ENCODE data around the gene S100A7.
"Not testable (repeated sequence)": the region's sequence is repeated elsewhere in the genome, so short reads cannot be mapped to it uniquely, and the experiment has no call there.

Gene S100A7

GRCh38 chr1:153478047-153478691, 17.7 kb upstream of the S100A7 start:
- DNase-seq (ENCODE audit: low read depth in 2 of 2, low spot score in 1 of 2), result no peak

GRCh38 chr1:153476491-153477093, 16.1 kb upstream of the S100A7 start:
- no peak for DNase-seq (ENCODE audit: low read depth in 2 of 2, low spot score in 1 of 2)

GRCh38 chr1:153475282-153475681, 14.8 kb upstream of the S100A7 start:
- DNase-seq (ENCODE audit: low read depth in 2 of 2, low spot score in 1 of 2), result no peak

GRCh38 chr1:153474347-153474746, 13.9 kb upstream of the S100A7 start:
- DNase-seq (ENCODE audit: low read depth in 2 of 2, low spot score in 1 of 2), result no peak

- no peak for DNase-seq (ENCODE audit: low read depth in 2 of 2, low spot score in 1 of 2)
Measured at GRCh38 chr1:153470707-153471106, 10.3 kb upstream of the S100A7 start.

- DNase-seq (ENCODE audit: low read depth in 2 of 2, low spot score in 1 of 2), result no peak
Measured at GRCh38 chr1:153466908-153467307, 6.5 kb upstream of the S100A7 start.

GRCh38 chr1:153465811-153466636, 5.6 kb upstream of the S100A7 start:
- DNase-seq (ENCODE audit: low read depth in 2 of 2, low spot score in 1 of 2), result peak; percentile 1 to 34

- not testable (repeated sequence) for DNase-seq (ENCODE audit: low read depth in 2 of 2, low spot score in 1 of 2)
Measured at GRCh38 chr1:153462741-153463140, 2.3 kb upstream of the S100A7 start.

GRCh38 chr1:153459655-153460054, 796 bp downstream of the S100A7 start:
- no peak for DNase-seq (ENCODE audit: low read depth in 2 of 2, low spot score in 1 of 2)

- DNase-seq (ENCODE audit: low read depth in 2 of 2, low spot score in 1 of 2), result no peak
Measured at GRCh38 chr1:153456396-153456795, 4.1 kb downstream of the S100A7 start.

- DNase-seq (ENCODE audit: low read depth in 2 of 2, low spot score in 1 of 2), result not testable (repeated sequence)
Measured at GRCh38 chr1:153448851-153449250, 11.6 kb downstream of the S100A7 start.

GRCh38 chr1:153447498-153448170, 12.8 kb downstream of the S100A7 start:
- no peak for DNase-seq (ENCODE audit: low read depth in 2 of 2, low spot score in 1 of 2)

GRCh38 chr1:153444078-153444477, 16.4 kb downstream of the S100A7 start:
- no peak for DNase-seq (ENCODE audit: low read depth in 2 of 2, low spot score in 1 of 2)

- no peak for DNase-seq (ENCODE audit: low read depth in 2 of 2, low spot score in 1 of 2)
Measured at GRCh38 chr1:153443486-153443885, 17.0 kb downstream of the S100A7 start.

- no peak for DNase-seq (ENCODE audit: low read depth in 2 of 2, low spot score in 1 of 2)
Measured at GRCh38 chr1:153441238-153441755, 19.2 kb downstream of the S100A7 start.

- DNase-seq (ENCODE audit: low read depth in 2 of 2, low spot score in 1 of 2), result no peak
Measured at GRCh38 chr1:153439273-153439672, 21.2 kb downstream of the S100A7 start.

GRCh38 chr1:153438599-153438998, 21.9 kb downstream of the S100A7 start:
- no peak for DNase-seq (ENCODE audit: low read depth in 2 of 2, low spot score in 1 of 2)

- DNase-seq (ENCODE audit: low read depth in 2 of 2, low spot score in 1 of 2), result no peak
Measured at GRCh38 chr1:153437236-153437635, 23.2 kb downstream of the S100A7 start.

GRCh38 chr1:153434746-153435455, 25.6 kb downstream of the S100A7 start:
- DNase-seq (ENCODE audit: low read depth in 2 of 2, low spot score in 1 of 2), result no peak

- no peak for DNase-seq (ENCODE audit: low read depth in 2 of 2, low spot score in 1 of 2)
Measured at GRCh38 chr1:153432874-153433681, 27.4 kb downstream of the S100A7 start.

All from stimulated activated CD8-positive, alpha-beta memory T cell treated with anti-CD3 and anti-CD28 coated beads, Interleukin-4, amount 100 ng/mL, for 4 hours (primary cell).